ENCODE measurements around the gene MAP2.
"Not testable (repeated sequence)": the region's sequence is repeated elsewhere in the genome, so short reads cannot be mapped to it uniquely, and the experiment has no call there.

Gene MAP2

GRCh38 chr2:209492296-209492695 lies 68.4 kb downstream of the MAP2 start:
- not testable (repeated sequence) for DNase-seq

- DNase-seq: not testable (repeated sequence)
Measured at GRCh38 chr2:209495068-209495620, 71.3 kb downstream of the MAP2 start.

- peak; percentile 47 for DNase-seq
Measured at GRCh38 chr2:209495855-209496585, 72.2 kb downstream of the MAP2 start.

GRCh38 chr2:209496586-209496982 lies 72.7 kb downstream of the MAP2 start:
- DNase-seq: no peak

GRCh38 chr2:209498614-209499013 lies 74.8 kb downstream of the MAP2 start:
- DNase-seq: no peak

GRCh38 chr2:209499069-209499468 lies 75.2 kb downstream of the MAP2 start:
- no peak for DNase-seq

- no peak for DNase-seq
Measured at GRCh38 chr2:209501579-209501978, 77.7 kb downstream of the MAP2 start.

GRCh38 chr2:209505410-209505809 lies 81.6 kb downstream of the MAP2 start:
- DNase-seq: no peak

- no peak for DNase-seq
Measured at GRCh38 chr2:209508255-209508654, 84.4 kb downstream of the MAP2 start.

GRCh38 chr2:209511637-209512036 lies 87.8 kb downstream of the MAP2 start:
- no peak for DNase-seq

- DNase-seq: no peak
Measured at GRCh38 chr2:209512971-209513370, 89.1 kb downstream of the MAP2 start.

- no peak for DNase-seq
Measured at GRCh38 chr2:209517436-209517835, 93.6 kb downstream of the MAP2 start.

GRCh38 chr2:209519271-209519670 lies 95.4 kb downstream of the MAP2 start:
- DNase-seq: no peak

- DNase-seq: no peak
Measured at GRCh38 chr2:209519906-209520305, 96.1 kb downstream of the MAP2 start.

- DNase-seq: no peak
Measured at GRCh38 chr2:209523041-209523740, 99.3 kb downstream of the MAP2 start.

- DNase-seq: no peak
Measured at GRCh38 chr2:209523867-209524266, 100.0 kb downstream of the MAP2 start.

- DNase-seq: no peak
Measured at GRCh38 chr2:209525331-209525730, 101.5 kb downstream of the MAP2 start.

- no peak for DNase-seq
Measured at GRCh38 chr2:209525834-209526281, 102.0 kb downstream of the MAP2 start.

GRCh38 chr2:209526561-209526960 lies 102.7 kb downstream of the MAP2 start:
- DNase-seq: no peak

GRCh38 chr2:209529579-209529978 lies 105.7 kb downstream of the MAP2 start:
- no peak for DNase-seq

GRCh38 chr2:209532321-209532720 lies 108.5 kb downstream of the MAP2 start:
- DNase-seq: no peak

GRCh38 chr2:209533391-209533790 lies 109.5 kb downstream of the MAP2 start:
- no peak for DNase-seq

GRCh38 chr2:209534228-209534627 lies 110.4 kb downstream of the MAP2 start:
- no peak for DNase-seq

- DNase-seq: no peak
Measured at GRCh38 chr2:209536363-209536762, 112.5 kb downstream of the MAP2 start.
